ENCODE results near the gene ZC3H13. TPM values are rescaled to one million over a fixed set of nuclear protein-coding genes. Genes with fewer than 3 reads are reported as not detected.

Gene ZC3H13
- total and polyA plus RNA-seq, 12 donors: 11.2 to 43.9 (median 24.5) TPM

DNA sequence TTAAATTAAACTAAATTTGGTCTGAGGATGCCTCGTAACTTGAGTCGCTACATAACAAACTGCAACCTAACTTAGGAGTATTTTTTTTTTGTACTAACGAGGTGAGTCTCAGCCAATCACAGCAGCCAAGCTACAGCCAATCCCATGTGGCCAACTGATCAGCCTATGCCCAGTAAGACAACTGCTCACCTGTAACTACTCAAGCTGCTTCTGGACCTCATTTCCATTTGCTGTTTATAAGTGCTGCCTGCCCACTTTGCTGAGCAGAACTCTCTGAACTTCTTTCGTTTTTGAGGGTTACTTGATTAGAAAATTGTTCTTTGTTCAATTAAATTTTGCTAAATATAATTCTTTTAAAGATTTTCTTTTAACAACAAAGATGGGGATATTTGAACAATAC, 48.5 kb upstream of the ZC3H13 start:
- WGBS, 4 donors: 73 to 76% (median 75%) methylated on average over 4 of the region's 4 CpGs
- TF ChIP-seq POLR2A (IDR thresholded peaks at IDR 0.05): no peak
- TF ChIP-seq, protein P1, sequence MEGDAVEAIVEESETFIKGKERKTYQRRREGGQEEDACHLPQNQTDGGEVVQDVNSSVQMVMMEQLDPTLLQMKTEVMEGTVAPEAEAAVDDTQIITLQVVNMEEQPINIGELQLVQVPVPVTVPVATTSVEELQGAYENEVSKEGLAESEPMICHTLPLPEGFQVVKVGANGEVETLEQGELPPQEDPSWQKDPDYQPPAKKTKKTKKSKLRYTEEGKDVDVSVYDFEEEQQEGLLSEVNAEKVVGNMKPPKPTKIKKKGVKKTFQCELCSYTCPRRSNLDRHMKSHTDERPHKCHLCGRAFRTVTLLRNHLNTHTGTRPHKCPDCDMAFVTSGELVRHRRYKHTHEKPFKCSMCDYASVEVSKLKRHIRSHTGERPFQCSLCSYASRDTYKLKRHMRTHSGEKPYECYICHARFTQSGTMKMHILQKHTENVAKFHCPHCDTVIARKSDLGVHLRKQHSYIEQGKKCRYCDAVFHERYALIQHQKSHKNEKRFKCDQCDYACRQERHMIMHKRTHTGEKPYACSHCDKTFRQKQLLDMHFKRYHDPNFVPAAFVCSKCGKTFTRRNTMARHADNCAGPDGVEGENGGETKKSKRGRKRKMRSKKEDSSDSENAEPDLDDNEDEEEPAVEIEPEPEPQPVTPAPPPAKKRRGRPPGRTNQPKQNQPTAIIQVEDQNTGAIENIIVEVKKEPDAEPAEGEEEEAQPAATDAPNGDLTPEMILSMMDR (IDR thresholded peaks at IDR 0.05): no peak
- peak overlapping the region in 1 of 4 donors; percentile 21 for H3K4me3 ChIP-seq
- H3K27ac ChIP-seq: peak overlapping the region in 1 of 5 donors; percentile 69
- peaks cover 11 to 26% of the 10 kb centered on the region in 2 donors for H3K4me1 ChIP-seq (replicated peaks in 1 of 2)
- H3K36me3 ChIP-seq (replicated peaks in 1 of 2): no peaks in the 10 kb centered on the region
- DNase-seq: no peak
- no peaks in the 10 kb centered on the region for H3K27me3 ChIP-seq
- intact Hi-C loops (cut with DNase I): no loop called here
- H3K9me3 ChIP-seq (replicated peaks in 1 of 3): no peaks in the 10 kb centered on the region

DNA sequence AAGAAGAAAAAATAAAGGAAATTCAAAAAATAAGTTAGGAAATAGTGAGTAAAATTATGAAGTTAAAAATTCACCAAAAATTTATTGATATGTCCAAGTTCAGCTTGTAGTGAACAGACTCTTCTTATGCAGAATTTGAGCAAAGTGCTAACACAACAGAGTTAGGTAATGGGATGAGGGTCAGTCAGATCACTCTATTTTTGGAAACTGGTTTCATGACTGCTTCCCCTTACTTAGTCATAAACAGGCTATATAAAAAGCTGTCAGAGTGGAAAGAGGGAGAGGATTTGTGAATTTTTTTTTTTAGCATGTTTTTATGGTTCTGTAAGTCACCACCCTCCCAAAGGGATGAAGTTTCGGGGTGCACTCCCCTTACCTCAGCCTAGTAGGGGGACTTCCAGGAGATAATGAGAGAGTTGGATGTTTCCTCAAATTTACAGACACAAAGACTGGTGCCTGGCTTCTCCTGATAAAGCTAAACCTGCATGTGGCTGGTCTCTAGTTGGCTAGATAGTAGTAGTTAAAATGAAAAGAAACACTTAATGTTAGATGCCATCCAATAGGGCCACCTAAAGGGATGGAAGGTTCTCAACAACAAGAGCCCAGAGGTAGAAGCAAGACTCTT, 47.8 kb upstream of the ZC3H13 start:
- TF ChIP-seq, protein P1 (IDR thresholded peaks at IDR 0.05): no peak
- TF ChIP-seq POLR2A (IDR thresholded peaks at IDR 0.05): no peak
- Histone ChIP-seq H3K4me3 (no peak overlapping the region), H3K27ac (peak overlapping the region in 1 of 5 donors; percentile 27), H3K4me1 (replicated peaks in 1 of 2) (peaks cover 11 to 26% of the 10 kb centered on the region in 2 donors), H3K27me3 (no peaks in the 10 kb centered on the region), H3K9me3 (replicated peaks in 1 of 3) (no peaks in the 10 kb centered on the region), H3K36me3 (replicated peaks in 1 of 2) (no peaks in the 10 kb centered on the region)
- no peak for DNase-seq
- WGBS, 4 donors: 69 to 90% (median 78%) methylated on average over 1 of the region's 1 CpG
- intact Hi-C loops (cut with DNase I): no loop called here

DNA sequence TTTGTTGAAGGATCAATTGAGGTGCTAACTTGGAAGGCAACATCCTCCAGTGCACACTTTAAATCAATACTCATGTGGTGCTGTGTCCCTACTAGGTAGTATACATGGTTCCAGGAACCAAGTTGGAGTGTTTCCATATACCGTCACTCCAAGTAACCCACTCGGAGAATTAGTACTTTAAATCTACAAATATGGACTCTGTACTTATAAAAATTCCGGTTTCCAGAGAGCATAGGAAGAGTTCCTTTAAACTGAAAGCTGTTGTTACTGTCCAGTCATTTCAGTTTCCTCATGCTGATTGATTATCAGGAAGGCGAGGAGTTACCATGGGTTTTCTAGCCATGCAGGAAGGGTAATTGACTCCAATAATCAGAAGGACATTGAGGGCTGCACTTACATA, 45.1 kb upstream of the ZC3H13 start:
- TF ChIP-seq, protein P1 (IDR thresholded peaks at IDR 0.05): no peak
- no peaks in the 10 kb centered on the region for H3K9me3 ChIP-seq (replicated peaks in 1 of 3)
- no peak overlapping the region for H3K27ac ChIP-seq
- no peaks in the 10 kb centered on the region for H3K36me3 ChIP-seq (replicated peaks in 1 of 2)
- H3K27me3 ChIP-seq: no peaks in the 10 kb centered on the region
- H3K4me3 ChIP-seq: no peak overlapping the region
- DNase-seq: no peak
- intact Hi-C loops (cut with DNase I): no loop called here
- 74 to 91% (median 82%) methylated on average over 4 of the region's 4 CpGs for WGBS, 4 donors
- H3K4me1 ChIP-seq (replicated peaks in 1 of 2): peaks cover 11 to 24% of the 10 kb centered on the region in 2 donors

DNA sequence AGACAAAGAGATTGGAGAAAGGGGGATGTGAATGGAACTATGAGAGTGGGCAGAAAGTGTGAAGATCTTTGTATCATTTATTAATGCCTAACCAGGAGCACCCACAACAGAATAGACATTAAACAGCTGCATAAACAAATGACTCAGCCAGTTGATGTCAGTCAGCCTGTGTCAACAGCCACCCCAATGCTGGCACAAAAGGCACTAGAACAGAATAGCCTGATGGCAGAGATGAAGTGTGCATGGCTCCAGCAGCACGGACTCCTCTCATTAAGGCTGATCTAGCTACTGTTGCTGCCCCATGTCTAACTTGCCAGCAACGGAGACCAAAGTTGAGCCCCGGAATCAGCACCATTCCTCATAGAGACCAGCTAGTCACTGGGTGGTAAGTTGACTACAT, 44.5 kb upstream of the ZC3H13 start:
- H3K4me1 ChIP-seq (replicated peaks in 1 of 2): peaks cover 9 to 18% of the 10 kb centered on the region in 2 donors
- DNase-seq: no peak
- no peak overlapping the region for H3K27ac ChIP-seq
- no peak overlapping the region for H3K4me3 ChIP-seq
- no peaks in the 10 kb centered on the region for H3K9me3 ChIP-seq (replicated peaks in 1 of 3)
- WGBS, 4 donors: 83 to 94% (median 88%) methylated on average over 1 to 3 of the region's 3 CpGs
- H3K36me3 ChIP-seq (replicated peaks in 1 of 2): no peaks in the 10 kb centered on the region
- intact Hi-C loops (cut with DNase I): no loop called here
- TF ChIP-seq, protein P1 (IDR thresholded peaks at IDR 0.05): no peak
- no peak for TF ChIP-seq POLR2A (IDR thresholded peaks at IDR 0.05)
- no peaks in the 10 kb centered on the region for H3K27me3 ChIP-seq

All from adrenal gland (tissue), 12 donors.